K562 (cell line): ENCODE measurements around the gene TERT. TPM values are rescaled to one million over a fixed set of nuclear protein-coding genes. Genes with fewer than 3 reads are reported as not detected.

ENCODE experiments used
- ELK1 ChIP-seq: sonication (generic); formaldehyde crosslinking; IDR thresholded peaks from 2 replicates; pipeline ENCODE4 v1.8.1; 2022; ENCODE audit warnings: missing genetic modification reagents
- ESRRA ChIP-seq: fragments of 450-650 bp; IDR thresholded peaks from 2 replicates; pipeline ENCODE4 v1.6.1; 2014; ENCODE audit warnings: low read depth, mild to moderate bottlenecking, moderate library complexity, borderline replicate concordance
- IFI16 ChIP-seq: fragments of 250-450 bp; sonication (Bioruptor Pico); IDR thresholded peaks from 2 replicates; pipeline ENCODE4 v2.1.2; 2022; ENCODE audit warnings: mild to moderate bottlenecking, inconsistent platforms
- MTF1 ChIP-seq: fragments of 250-450 bp; sonication (Bioruptor Pico); IDR thresholded peaks from 2 replicates; pipeline ENCODE4 v1.9.0; 2021; ENCODE audit warnings: moderate library complexity, mild to moderate bottlenecking, inconsistent platforms, borderline replicate concordance
- SRSF9 ChIP-seq: fragments of 200-400 bp; formaldehyde crosslinking; IDR thresholded peaks from 2 replicates; pipeline ENCODE4 v1.6.1; 2017; ENCODE audit warnings: low read depth, low read length, borderline replicate concordance
- ZNF3 ChIP-seq: fragments of 250-450 bp; sonication (Bioruptor Pico); IDR thresholded peaks from 2 replicates; pipeline ENCODE4 v1.5.0; 2021; ENCODE audit warnings: mild to moderate bottlenecking, moderate library complexity
- ZNF318 ChIP-seq, 2 experiments: fragments of 450-650 bp; IDR thresholded peaks; 2 replicates each; pipeline ENCODE4 v1.6.1; 2016; ENCODE audit warnings: mild to moderate bottlenecking in 2 of 2, borderline replicate concordance in 1 of 2, low read depth in 1 of 2, moderate library complexity in 1 of 2
- polyA plus RNA-seq, 8 experiments: library from polyadenylated mRNA; depleted of rRNA in 4 of 8; stranded (reverse) in 5 of 8; unstranded in 3 of 8; fragments of >200 nt; fragmentation: Nextera tagmentation in 2 of 8; fragmentation: Illumina TruSeq in 1 of 8; extraction: Ambion mirVana in 2 of 8; extraction: Trizol in 1 of 8; gene quantifications; 2 replicates each; pipeline versions ENCODE4 v1.2.1 to v1.2.3, GENCODE V29; 2011 to 2014; ENCODE audit warnings: inconsistent platforms in 1 of 8, missing spikeins in 1 of 8
- total RNA-seq, 7 experiments: library from RNA; depleted of rRNA in 6 of 7; stranded (reverse); fragments of >200 nt in 6 of 7; fragmentation: Illumina TruSeq in 2 of 7; extraction: Trizol in 2 of 7; gene quantifications; 2 replicates each; pipeline versions ENCODE4 v1.2.1 to v1.2.3, GENCODE V29; 2011 to 2021; ENCODE audit warnings: low replicate concordance in 1 of 7

The TERT gene
- total and polyA plus RNA-seq, 9 of the 15 experiments (the other 6 are each of a cell fraction or from before 2014, with no cell fraction given) = 0.08 to 4.5 (median 0.98) TPM; not detected in 1

GRCh38 chr5:1336749-1337488 lies 42.1 kb upstream of the TERT start (continued):
- no peak for TF ChIP-seq ZNF318 (IDR thresholded peaks at IDR 0.05; ENCODE audit: borderline replicate concordance in 1 of 2, low read depth in 1 of 2)
- TF ChIP-seq IFI16 = no peak
- no peak for TF ChIP-seq ELK1 (CRISPR knock-in tag)
- TF ChIP-seq ZNF3 = no peak
- no peak for TF ChIP-seq MTF1 (CRISPR knock-in tag)
- TF ChIP-seq SRSF9 = no peak
- no peak for TF ChIP-seq ESRRA
